ENCODE measurements around the gene TRIM42.

TRIM42 gene

DNA sequence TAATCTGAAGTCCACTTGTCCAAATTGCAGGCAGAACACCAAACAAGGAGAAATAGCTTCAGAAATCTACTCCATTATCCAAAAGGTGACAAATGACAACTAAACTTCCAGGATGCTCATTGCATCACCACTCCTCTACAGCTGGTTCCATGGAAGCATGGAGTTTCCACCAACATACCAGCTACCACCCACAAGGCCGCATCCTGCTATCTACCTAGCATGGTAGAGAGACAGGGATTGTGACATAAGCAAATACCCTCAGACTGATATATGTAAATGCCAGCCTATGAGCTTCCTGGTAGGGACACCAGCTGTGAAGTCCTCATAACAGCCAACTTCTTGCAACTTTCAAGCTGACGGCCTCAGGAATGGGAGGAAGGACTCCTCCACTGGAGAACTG is at the start of gene TRIM42:
Gene TRIM42 (plus strand): TSS at position 301 of the 400 bp plus-strand sequence. CDS start 166 bp downstream, outside the sequence.
- DNase-seq (ENCODE audit: low read depth in 2 of 2), result no peak

DNA sequence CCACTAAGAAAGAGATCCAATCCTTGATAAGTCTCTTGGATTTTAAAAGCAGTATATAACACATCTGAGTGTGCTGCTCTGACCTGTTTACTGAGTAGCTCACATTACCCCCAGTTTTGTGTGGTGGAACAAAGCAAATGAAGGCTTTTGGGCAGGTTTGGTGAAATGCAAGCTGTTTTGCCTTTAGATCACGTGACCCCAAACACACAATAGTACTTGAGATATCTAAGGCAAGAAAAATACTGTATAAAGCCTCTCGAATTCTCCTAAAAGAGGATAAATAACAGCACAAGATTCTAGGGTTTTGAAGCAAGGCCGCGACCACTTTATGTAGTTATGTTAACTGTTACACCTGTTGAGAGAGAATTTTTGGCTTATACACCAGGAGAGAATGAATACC is 49.3 kb upstream of the TRIM42 start:
- no peak for DNase-seq (ENCODE audit: low read depth in 2 of 2)

DNA sequence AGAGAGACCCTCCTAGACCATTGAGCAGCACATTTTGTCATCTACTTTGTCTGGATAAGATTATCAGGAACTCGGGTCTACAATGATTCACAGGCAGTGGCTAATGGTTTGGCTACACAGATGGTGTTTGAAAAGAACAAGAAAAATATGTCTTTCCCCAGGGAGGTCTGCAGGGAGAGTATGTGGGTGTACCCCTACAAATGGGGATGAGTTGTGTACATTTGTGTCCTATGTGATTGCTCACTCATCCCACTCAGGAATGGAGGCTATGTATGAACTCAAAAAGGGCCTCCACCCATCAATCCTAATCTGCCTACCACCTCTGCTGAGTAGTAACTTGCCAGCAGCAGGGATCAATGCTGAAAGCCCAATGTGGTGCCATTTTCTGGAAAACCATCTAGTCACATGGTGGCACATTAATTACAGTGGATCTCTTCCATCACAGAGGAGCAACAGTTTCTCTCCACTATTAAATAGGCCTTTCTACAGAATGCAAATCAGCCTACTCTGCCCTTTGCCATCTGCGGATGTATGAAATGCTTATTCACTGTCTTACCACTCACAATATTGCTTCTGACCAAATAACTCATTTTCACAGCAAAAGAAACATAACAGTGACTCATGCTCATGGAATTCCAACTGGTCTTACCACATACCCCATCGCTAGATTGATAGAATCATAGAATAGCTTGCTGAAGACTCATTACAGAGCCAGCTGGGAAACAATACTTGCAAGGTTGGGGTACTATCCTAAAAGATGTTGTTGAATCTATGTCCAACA is 48.3 kb upstream of the TRIM42 start:
- no peak for DNase-seq (ENCODE audit: low read depth in 2 of 2)

DNA sequence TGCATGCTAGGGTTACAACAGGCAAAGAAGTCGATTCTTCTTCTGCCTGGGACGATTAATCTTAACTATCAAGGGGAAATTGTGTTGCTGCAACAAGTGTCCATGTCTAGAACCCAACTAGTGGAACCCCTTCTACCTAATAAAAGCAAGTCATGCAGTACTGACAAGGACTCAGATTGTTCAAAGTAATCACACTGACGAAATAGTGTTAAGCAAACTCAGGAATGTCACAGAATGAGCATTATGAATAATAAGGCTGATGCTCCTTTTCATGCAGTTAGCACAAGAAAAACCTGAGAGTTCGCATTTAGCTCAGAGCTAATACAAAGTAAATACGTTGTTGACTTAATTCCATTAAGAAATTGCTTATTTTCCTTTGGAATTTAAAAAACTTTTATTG is 47.5 kb upstream of the TRIM42 start:
- DNase-seq (ENCODE audit: low read depth in 2 of 2), result no peak

DNA sequence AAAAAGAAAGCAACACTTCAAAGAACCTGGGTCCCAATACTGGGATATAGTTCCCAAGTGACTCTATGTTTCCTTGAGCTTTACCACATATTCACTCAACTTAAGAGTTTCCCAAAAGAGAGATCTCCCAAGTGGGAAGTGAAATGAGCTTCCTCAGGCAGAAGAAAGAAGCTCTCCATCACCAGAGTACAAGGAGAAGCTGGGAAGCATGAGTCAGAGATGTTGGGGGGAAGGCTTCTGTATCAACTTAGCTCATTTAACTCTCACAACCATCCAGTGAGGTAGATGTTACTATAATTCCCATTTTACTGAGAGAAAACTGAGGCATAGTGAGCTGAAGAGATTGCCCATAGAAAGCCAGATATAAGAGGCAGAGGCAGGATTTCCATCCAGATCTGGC is 47.0 kb upstream of the TRIM42 start:
- no peak for DNase-seq (ENCODE audit: low read depth in 2 of 2)

DNA sequence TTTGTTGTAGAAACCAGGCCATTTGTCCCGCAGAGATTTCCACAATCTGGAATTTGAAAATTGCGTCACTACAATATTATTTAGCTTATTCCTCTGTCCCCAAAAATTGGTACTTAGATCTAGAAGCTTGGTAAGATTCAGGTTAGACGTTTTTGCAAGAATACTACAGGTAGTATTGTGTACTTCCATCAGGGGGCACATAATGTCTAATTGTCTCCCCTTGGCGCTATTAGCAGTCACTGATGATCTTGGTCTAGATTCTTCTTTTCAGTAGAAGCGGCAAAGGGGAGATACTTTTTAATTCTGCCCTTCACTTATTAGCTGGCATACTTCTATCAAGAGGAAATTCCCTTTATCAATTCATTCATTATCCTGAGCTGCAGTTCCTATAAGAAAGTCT is 42.6 kb upstream of the TRIM42 start:
- DNase-seq (ENCODE audit: low read depth in 2 of 2), result no peak

DNA sequence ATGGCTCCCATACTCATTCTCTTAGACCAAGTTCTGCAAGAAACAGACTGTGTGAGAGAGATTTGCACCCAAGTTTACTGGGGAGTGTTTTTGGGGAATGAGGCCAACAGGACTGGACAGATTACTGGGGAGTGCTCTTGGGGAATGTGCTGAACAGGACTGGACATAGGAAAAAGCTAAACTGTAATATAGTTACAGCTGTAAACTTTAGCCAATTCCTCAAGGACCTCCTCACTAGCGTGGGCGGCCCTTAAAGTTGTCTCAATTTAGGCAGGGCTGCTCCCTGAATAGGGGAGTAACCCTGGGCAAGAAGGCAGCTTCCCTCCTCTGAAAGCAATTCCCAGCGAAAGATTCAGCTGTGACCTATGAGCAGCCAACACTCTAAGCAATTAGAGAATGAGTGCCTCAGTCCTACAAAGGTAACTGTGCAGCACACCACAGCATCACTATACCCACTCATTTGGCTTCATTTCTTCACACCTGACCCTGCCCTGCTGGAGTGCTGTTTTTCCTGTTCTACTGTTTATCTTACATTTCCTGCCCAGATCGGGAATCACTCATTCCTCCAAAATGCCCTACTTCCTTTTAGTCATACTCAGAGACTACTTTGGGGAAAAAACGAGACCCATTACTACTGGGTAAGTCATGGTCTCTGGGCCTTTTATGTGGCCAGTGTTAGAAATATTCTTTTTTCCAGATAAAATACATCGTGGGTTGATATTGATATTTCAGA is 41.3 kb upstream of the TRIM42 start:
- DNase-seq (ENCODE audit: low read depth in 2 of 2), result no peak

DNA sequence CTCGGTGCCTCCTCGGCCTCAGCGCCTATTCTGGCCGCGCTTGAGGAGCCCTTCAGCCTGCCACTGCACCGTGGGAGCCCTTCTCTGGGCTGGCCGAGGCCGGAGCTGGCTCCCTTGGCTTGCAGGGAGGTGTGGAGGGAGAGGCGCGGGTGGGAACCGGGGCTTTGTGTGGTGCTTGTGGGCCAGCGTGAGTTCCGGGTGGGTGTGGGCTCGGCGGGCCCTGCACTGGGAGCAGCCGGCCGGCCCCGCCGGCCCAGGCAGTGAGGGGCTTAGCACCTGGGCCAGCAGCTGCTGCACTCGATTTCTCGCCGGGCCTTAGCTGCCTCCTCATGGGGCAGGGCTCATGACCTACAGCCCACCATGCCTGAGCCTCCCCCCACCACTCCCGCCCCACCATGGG is 26.6 kb upstream of the TRIM42 start:
- DNase-seq (ENCODE audit: low read depth in 2 of 2), result no peak

DNA sequence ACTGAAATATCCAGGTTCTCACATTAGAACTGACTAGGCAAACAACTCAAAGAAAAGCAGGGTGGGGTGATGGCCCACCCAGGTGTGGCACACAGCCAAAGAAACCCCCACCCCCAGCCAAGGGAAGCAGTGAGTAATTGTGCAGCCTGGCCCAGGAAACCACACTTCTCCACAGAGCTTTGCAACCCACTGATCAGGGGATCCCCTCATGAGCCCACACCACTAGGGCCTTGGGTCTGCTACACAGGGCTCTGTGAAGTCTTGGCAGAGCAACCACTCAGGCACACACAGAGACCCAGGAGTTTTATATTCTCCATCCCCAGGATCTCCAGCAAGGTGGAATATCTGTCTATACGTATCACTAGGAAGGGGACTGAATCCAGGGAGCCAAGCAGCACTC is 22.2 kb upstream of the TRIM42 start:
- no peak for DNase-seq (ENCODE audit: low read depth in 2 of 2)

DNA sequence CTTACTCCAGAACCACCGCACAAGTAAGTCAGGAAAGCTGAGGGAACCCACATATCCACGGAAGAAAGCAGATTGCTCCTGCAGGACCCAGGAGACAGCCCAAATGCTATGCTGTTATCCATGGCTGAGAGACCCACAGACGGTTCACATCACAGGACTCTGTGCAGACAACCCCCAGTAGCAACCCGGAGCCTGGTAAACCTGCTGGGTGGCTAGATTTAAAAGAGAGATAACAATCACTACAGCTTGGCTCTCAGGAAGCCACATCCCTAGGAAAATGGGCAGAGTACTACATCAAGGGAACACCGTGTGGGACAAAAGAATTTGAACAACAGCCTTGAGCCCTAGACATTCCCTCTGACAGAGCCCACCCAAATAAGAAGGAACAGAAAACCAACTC is 13.8 kb upstream of the TRIM42 start:
- no peak for DNase-seq (ENCODE audit: low read depth in 2 of 2)

DNA sequence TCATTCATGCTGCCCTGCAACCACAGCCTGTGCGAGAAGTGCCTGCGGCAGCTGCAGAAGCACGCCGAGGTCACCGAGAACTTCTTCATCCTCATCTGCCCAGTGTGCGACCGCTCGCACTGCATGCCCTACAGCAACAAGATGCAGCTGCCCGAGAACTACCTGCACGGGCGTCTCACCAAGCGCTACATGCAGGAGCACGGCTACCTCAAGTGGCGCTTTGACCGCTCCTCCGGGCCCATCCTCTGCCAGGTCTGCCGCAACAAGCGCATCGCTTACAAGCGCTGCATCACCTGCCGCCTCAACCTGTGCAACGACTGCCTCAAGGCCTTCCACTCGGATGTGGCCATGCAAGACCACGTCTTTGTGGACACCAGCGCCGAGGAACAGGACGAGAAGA is 4.7 kb downstream of the TRIM42 start:
- DNase-seq (ENCODE audit: low read depth in 2 of 2), result no peak

DNA sequence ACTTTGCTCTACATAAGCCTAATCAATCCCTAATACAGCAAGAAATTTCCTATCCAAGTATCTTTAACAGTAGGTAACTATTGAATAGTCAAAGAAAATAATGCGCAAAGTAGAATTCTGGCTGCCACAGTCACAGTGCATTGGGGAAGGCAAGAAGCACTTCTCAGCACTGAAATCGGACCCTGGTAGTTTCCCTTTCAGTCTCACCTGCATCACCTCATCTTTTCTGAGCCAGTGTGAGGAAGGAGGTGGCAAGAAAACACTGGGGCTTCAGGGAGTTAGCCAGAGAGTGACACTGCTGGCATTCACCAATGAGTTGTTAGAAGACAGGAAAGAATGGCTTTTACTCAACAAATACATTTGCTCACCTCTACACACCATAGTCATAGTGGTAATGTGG is 8.3 kb downstream of the TRIM42 start:
- no peak for DNase-seq (ENCODE audit: low read depth in 2 of 2)

DNA sequence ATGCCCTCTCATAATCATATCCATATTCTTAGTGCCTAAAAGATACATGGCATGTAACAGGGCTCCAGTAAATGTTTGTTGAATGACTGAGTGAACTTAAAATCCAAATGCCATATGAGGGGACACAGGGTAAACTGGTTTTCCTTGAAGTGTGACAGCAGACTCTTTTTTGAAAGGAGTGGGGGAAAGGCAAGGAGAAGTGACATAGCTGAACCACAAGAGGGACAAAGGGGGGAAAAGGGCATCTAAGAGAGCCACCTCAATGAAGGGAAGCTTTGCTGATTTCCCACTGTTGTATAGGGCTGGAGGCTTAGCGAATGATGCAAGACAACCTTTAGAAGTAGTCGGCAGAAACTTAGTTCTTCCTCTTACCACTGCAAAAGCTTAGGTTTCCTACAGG is 9.1 kb downstream of the TRIM42 start:
- DNase-seq (ENCODE audit: low read depth in 2 of 2), result no peak

DNA sequence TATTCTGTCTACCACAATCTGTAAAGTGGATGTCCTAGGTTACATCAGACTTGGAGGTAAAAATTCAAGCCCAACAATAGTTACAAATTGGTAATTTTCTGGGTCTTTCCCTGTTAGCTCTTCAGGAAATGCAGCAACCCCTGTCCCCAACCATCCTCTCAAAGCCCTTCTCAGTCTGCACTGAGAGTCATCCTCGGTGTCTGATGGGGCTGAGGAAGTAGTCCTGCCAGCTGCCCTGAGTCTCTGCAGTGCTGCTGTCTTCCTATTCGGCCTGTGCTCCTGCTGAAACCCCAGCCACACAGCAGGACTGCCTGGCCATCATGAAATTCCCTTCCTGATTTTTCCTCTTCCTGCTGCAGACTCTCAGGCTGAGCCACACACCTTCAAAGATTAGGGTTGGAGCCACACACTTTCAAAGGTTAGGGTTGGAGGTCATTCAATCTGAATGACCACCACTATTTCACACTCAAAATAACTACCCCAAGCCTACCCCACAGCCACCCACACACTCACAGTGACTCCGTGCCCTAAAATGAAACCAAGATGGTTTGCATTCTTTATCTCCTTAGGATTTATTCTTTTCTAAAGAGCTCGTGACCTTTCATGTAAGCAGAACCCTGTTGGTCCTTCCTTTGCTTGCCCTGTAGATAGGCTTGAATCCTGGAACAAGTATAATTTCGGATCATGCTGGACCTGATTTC is 17.6 kb downstream of the TRIM42 start:
- DNase-seq (ENCODE audit: low read depth in 2 of 2), result no peak

DNA sequence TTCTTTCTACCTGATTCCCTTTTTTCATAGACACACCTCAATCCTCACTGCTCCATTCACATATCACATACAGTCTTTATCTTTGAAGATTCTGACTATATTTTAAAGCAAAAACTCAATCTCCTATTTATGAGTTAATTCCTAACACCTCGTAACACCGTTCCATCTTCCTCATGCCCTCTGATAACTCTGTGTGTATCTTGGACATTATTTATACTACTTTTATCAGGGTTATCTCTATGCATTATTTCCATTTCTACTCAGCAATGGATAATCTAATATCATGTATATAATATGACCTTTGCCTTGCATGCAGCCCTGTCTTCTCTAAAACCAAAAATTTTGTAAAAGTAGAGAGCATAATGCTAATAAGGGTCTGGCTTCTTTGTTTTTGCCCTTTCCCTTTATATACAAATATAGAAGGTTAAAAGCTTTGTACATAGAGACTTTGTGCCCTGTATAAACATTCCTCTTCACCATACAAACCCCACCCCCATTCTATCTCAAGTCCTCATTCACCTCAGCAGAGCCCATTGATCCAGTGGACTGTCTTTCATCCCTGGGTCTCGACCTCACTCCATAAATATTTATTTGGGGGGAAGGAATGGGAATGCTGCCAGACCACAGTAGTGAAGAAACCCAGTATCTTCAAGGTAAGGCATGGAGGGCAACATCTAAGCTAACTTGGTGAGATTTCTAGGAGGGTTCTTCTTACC is 21.8 kb downstream of the TRIM42 start:
- no peak for DNase-seq (ENCODE audit: low read depth in 2 of 2)

DNA sequence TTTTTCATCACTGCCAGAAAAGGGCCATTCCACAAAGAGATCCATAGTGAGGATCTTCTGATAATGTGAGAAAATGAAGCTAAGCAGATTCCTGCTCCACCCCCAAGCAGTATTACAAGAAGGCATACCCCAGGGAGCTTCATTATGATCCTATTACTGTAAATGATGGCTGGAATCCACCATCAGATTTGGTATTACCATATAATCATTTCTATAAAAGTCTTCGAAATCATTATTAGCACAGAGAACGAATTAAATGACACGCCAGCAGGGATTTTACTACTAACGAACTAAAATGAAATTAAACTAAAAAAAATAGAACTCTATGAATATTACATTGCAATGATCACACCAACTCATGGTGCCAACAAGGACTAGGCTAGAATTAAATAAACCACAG is 24.4 kb downstream of the TRIM42 start:
- no peak for DNase-seq (ENCODE audit: low read depth in 2 of 2)

DNA sequence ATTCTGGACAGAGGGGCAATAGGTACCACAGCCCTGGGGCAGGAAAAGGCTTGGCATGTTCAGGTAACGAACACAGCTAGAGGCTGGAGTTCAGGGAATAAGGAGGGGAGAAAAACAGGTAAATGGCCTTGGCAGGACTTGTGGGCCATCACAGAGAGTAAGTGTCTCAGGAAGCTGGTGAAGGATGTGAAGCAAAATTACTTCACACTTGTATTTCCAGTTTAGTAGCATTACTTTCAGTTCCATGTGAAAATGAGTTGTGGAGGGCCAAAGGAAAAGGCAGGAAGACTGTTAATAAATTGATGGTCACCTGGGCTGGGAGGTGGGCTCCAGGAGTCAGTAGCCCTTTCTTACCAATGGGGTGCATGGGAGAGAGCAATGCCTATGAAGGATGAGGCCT is 25.6 kb downstream of the TRIM42 start:
- DNase-seq (ENCODE audit: low read depth in 2 of 2), result no peak

DNA sequence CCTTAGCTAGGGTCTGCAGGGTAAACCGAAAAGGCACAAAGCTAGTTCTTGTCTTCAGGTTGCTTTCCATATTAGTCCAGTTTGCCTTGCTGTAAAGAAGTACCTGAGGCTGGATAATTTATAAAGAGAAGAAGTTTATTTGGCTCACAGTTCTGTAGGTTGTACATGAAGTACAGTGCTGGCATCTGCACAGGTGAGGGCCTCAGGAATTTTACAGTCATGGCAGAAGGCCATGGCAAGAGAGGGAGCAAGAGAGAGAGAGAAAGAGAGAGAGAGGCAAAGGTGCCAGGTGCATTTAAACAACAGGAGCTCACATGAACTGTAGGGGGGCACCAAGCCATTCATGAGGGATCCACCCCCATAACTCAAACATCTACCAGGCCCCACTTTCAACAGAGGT is 26.9 kb downstream of the TRIM42 start:
- no peak for DNase-seq (ENCODE audit: low read depth in 2 of 2)

DNA sequence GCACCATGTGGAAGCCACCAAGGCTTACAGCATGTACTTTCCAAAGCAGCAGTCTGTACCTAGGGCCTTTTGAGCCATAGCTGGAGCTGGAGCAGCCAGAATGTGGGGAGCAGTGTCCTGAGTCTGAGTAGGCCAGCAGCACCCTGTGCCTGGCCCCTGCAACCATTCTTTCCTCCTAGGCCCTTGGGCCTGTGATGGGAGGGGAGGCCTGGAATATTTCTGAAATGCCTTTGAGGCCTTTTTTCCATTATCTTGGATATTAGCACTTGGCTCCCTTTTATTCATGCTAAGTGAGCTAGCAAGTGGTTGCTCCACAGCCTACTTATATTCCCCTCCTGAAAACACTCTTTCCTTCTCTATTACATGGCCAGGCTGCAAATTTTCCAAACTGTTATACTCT is 28.1 kb downstream of the TRIM42 start:
- no peak for DNase-seq (ENCODE audit: low read depth in 2 of 2)

DNA sequence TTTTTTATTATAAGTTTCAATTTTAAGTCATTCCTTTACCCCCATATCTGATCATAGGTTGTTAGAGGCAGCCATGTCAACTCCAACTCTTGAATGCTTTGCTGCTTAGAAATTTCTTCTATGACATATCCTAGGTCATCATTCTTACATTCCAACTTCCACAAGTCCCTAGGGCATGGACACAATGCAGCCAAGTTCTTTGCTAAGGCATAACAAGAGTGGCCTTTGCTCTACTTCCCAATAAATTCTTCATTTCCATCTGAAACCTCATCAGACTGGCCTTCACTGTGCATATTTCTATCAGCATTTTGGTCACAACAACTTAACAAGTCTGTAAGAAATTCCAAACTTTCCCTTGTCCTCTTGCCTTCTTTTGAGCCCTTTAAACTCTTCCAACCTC is 28.5 kb downstream of the TRIM42 start:
- DNase-seq (ENCODE audit: low read depth in 2 of 2), result no peak

DNA sequence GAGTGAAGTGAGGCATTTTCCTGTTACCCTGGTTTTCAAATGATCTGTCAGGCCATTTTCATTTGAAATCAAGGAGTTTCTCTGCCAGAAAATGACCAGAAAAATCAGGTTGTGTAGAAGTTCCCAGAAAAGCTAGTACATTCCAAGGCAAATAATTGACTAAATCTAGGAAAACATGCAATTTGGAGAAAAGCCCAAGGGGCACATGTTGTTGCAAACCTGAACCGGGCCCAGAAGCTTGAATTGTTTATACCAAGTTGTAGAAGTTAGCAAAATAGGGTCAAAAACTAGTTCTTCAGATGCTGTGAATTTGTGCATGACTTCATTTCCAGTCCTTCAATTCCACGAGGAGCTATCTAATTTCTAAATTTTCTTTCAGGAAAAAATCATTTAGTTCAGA is 31.0 kb downstream of the TRIM42 start:
- DNase-seq (ENCODE audit: low read depth in 2 of 2), result no peak

DNA sequence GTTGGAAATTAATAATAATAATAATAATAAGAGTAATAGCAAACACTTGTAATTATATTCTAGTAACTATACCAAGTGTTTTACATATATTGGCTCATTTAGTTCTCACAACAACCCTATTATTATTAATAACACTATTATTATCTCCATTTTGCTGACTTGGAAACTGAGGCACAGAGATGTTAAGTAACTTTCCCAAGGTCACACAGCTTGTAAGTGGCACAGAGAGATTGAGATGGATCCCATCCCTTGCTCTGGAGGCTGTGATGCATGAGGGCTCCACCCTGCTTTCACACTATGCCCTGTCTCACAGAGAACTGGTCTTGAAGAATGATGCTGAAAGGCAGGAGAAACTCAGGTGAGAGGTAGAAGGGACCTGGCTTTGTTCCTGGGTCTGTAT is 31.9 kb downstream of the TRIM42 start:
- no peak for DNase-seq (ENCODE audit: low read depth in 2 of 2)

All from stimulated activated CD4-positive, alpha-beta T cell treated with anti-CD3 and anti-CD28 coated beads, Interleukin-15, amount 100 ng/mL, for 48 hours (primary cell).